HG02870 (cell line): ENCODE data around the gene OR1N2.
"Not testable (repeated sequence)": the region's sequence is repeated elsewhere in the genome, so short reads cannot be mapped to it uniquely, and the experiment has no call there.

Experiments
- ATAC-seq: cut with Tn5 transposase; IDR thresholded peaks from one replicate; pipeline ENCODE4 v1.9.1; 2021; ENCODE audit warnings: mild to moderate bottlenecking, moderate library complexity; ENCODE audit not compliant: unreplicated experiment

Gene OR1N2, protein sequence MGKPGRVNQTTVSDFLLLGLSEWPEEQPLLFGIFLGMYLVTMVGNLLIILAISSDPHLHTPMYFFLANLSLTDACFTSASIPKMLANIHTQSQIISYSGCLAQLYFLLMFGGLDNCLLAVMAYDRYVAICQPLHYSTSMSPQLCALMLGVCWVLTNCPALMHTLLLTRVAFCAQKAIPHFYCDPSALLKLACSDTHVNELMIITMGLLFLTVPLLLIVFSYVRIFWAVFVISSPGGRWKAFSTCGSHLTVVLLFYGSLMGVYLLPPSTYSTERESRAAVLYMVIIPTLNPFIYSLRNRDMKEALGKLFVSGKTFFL

GRCh38 chr9:122552812-122553211 lies at the start of gene OR1N2:
OR1N2 (plus strand) TSS chr9:122553112; CDS start chr9:122553212, 100 bp downstream.
- ATAC-seq, result no peak

DNA sequence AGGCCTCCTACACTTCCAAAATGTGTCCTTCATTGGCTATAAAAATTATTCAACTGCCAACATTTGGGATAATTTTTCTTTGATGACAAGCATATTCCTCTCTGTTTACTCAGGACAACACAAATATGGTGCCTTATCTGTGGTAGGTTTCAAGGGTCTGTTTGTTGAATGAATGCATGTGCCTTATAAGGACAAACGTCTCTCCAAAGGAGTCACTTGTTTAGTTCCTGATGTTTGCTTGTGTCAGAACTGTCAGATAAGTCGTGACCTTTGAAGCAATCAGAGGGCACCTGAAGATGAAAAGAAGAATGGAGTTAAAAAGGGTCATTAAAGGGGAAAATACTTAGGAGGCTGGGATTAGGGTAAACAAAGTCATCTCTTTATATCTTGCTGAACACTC lies 45.9 kb upstream of the OR1N2 start:
- ATAC-seq, result no peak

DNA sequence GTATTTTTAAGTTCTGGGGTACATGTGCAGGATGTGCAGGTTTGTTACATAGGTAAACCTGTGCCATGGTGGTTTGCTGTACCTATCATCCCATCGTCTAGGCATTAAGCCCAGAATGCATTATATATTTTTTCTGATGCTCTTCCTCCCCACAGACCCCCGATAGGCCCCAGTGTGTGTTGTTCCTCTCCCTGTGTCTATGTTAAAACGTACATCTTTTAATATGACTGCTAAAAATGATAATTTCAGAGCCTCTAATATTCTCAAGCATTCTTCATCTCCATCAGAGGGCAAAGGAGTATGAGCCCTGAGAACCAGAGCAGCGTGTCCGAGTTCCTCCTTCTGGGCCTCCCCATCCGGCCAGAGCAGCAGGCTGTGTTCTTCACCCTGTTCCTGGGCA lies 42.4 kb upstream of the OR1N2 start, which contains the start of gene OR1J2:
TSS of gene OR1J2 (plus strand) at position 301 of the 400 bp plus-strand sequence. CDS start at position 301, 0 bp downstream.
- no peak for ATAC-seq

- no peak for ATAC-seq
These were observed 34.7 kb upstream of the OR1N2 start for GRCh38 chr9:122518226-122518625.

- no peak for ATAC-seq
These were observed 34.1 kb upstream of the OR1N2 start, which contains the start of gene OR1J4 for GRCh38 chr9:122518841-122519240. OR1J4 (plus strand) TSS chr9:122519141; CDS start chr9:122519141, 0 bp downstream.

DNA sequence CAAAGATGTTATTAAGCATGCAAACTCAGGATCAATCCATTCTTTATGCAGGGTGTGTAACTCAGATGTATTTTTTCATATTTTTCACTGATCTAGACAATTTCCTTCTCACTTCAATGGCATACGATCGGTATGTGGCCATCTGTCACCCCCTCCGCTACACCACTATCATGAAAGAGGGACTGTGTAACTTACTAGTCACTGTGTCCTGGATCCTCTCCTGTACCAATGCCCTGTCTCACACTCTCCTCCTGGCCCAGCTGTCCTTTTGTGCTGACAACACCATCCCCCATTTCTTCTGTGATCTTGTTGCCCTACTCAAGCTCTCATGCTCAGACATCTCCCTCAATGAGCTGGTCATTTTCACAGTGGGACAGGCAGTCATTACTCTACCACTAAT lies 33.5 kb upstream of the OR1N2 start:
- ATAC-seq, result no peak

DNA sequence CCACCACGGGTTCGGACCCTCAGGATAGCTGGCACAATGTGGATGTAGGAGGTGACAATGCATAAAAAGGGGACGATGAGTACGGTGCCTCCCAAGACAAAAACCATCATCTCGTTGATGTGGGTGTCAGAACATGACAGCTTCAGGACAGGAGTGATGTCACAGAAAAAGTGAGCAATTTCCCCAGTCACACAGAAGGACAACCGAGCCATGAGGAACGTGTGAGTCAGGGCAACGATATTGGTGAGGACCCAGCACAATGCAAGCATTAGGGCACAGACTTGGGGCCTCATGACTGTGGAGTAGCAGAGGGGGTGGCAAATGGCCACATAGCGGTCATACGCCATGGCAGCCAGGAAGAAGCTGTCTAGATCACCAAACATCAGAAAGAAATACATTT lies 26.3 kb upstream of the OR1N2 start:
- ATAC-seq, result no peak

DNA sequence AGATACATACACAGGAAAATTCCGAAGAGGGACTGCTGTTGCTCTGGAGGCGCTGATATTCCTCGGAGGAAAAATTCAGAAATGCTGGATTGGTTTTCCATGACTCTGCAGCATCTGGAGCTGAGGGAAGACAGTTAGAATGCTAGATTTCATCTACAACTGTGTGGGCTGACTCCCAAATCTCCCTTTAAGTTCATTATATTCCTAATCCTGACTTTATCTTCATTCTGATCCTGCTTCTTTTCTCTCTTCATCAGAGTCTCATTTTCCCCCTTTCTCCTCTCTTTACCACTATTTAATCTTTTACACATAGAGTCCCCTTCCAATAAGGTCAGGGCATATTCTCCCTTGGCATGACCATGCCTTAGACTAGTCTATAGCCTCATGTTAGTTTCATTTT lies 25.7 kb upstream of the OR1N2 start, which contains the start of gene OR1N1:
TSS of gene OR1N1 (minus strand) at position 101 of the 400 bp plus-strand sequence. CDS start at position 101, 0 bp downstream.
- no peak for ATAC-seq

- not testable (repeated sequence) for ATAC-seq
These were observed 21.8 kb upstream of the OR1N2 start for GRCh38 chr9:122531157-122531556.

- ATAC-seq, result no peak
These were observed 16.8 kb upstream of the OR1N2 start for GRCh38 chr9:122536134-122536533.

DNA sequence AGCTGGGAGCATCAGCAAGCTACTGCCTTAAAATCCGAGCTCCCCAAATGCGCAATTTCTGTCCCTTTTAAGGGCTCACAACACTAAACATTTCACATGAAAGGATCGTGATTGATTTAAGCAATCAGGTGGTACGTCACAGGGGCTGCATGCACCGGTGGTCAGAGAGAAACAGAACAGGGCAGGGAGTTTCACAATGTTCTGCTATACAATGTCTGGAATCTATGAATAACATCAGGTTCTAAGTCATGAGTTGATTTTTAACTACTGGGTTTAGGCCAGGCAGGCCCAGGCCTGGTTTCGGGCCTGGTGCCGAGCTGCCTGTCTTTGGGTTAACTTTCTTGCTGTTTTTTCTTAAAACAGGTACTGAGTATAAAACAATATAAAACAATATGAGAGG lies 15.8 kb upstream of the OR1N2 start:
- ATAC-seq, result not testable (repeated sequence)

GRCh38 chr9:122538757-122539156 lies 14.2 kb upstream of the OR1N2 start:
- no peak for ATAC-seq

- no peak for ATAC-seq
These were observed 6.7 kb upstream of the OR1N2 start for GRCh38 chr9:122546196-122546595.

- no peak for ATAC-seq
These were observed 1.5 kb upstream of the OR1N2 start for GRCh38 chr9:122551371-122551770.

DNA sequence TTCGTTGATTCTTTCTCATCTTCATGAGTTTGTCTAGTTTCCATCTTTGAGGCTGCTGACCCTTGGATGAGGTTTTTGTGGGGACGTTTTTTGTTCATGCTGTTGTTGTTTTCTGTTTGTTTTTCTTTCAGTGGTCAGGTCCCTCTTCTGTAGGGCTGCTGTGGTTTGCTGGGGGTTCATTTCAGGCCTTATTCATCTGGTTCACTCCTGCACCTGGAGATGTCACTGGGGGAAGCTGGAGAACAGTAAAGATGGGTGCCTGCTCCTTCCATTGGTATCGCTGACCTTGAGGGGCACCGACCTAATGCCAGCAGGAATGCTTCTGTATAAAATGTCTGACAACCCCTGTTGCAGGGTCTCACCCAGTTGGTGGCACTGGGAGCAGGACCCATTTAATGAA lies 8.5 kb downstream of the OR1N2 start:
- ATAC-seq, result no peak

- ATAC-seq, result no peak
These were observed 9.3 kb downstream of the OR1N2 start for GRCh38 chr9:122562134-122562760.

DNA sequence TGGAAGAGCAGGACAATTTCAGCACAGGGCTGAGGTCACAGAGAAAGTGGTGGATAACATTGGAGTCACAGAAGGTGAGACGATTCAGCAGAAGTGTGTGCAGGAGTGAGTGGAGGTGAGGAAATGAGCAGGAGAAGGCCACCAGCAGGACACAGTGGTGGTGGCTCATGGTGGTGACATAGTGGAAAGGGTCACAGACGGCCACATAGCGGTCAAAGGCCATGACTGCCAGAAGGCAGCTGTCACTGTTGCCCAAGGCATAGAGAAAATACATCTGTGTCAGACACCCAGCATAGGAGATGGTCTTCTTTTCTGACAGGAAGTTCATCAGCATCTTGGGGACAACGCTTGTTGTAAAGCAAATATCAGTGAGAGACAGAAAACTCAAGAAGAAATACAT lies 15.0 kb downstream of the OR1N2 start:
- no peak for ATAC-seq

GRCh38 chr9:122572456-122572855 lies 19.5 kb downstream of the OR1N2 start:
- ATAC-seq, result no peak

DNA sequence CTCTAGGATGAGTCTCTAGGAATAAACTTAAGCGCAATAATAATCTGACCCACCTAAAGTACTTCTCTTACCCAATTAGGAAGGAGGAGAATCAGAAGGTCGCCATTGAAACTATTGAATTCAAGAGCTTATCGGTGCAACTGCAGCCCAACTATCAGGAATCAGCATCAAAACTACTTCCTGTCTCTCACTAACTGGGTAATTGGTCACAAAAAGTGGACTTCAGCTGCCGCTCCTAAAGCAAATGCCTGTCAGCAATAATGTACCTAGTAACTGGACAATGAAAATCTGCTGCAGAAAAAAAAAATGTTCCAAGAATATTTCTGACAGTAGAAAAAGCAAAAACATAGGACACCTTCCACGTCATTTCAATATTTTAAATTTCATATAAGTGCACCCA lies 27.0 kb downstream of the OR1N2 start:
- ATAC-seq, result no peak

GRCh38 chr9:122580360-122580759 lies 27.4 kb downstream of the OR1N2 start:
- ATAC-seq, result no peak

DNA sequence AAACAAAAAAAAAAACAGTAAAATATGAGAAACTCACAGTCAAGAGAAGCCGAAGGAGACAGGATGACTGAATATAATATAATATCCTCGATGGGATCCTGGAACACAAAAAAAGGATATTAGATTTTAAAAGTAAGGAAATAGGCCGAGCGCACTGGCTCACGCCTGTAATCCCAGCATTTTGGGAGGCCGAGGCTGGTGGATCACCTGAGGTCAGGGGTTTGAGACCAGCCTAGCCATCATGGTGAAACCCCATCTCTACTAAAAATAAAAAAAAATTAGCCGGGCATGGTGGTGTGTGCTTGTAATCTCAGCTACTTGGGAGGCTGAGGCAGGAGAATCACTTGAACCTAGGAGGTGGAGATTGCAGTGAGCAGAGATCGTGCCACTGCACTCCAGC lies 30.4 kb downstream of the OR1N2 start, which contains the start of gene OR1L8:
TSS of gene OR1L8 (minus strand) at position 101 of the 400 bp plus-strand sequence. CDS start 14,907 bp downstream, outside the sequence.
- ATAC-seq, result not testable (repeated sequence)
